DMS53 (cell line): Measurements from ENCODE around the gene DPEP3.
"Not testable (repeated sequence)": the region's sequence is repeated elsewhere in the genome, so short reads cannot be mapped to it uniquely, and the experiment has no call there.

ENCODE experiments used
- DNase-seq: peaks from one replicate; lab custom pipeline; 2025; lab: John Stamatoyannopoulos, UW

The DPEP3 gene

DNA sequence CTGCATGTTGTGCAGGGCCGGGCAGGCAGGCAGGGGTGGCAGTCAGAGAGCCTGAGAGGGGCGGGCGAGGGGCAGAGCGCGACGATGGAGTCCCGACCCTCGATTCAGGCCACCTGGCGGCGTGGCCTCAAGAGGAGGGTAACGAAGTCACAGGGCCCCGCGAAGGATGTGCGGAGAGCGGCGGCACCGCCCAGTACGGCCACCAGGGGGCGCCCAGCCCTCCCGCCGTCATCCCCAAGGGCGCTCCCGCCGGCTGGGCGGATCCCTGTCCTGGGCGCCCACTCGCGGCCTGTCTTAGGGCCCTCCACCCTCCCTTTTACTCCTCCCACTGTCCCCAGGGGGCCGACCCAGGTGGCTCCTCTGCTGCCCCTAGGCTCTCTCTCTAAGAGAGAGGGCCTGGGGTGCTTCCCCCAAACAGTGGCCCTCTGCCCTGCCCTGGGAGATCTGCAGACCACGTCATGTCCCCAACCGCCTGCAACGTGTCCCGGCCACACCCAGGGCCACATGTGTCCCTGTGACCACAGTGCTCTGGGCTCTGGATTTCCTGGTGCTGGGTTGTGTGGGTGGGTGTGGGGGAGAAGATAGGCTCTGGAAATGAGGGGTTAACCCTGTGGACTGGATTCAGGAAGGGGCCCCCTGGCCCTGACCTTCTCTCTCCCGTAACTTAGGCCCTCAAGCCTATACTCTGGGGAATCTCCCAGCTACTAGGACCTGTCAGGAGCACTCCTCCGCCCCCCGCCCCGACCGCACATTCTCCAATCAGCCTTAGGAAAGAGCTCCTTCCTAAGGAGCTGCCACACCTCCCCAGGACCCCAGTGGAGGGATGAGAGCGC lies 13.1 kb upstream of the DPEP3 start:
- DNase-seq: peak; percentile 80

GRCh38 chr16:67992661-67993206 lies 12.4 kb upstream of the DPEP3 start:
- no peak for DNase-seq

DNA sequence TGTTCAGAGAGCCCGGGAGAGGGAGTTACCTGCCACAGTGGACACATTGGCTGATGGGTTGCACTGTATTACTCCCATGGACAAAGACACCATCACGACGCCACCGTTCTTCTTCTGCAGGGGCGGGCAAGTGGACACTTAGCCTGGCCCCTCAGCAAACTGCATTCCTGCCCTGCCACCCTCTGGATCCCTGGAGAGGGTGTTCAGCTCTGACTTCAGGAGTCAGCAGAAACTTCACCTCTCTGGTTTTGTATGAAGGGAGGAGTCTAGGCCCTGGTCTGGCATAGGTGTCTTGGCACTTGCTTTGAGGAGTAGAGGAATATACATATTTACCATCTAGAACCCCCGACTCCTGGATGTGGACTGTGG lies 9.7 kb upstream of the DPEP3 start:
- DNase-seq: no peak

- DNase-seq: no peak
Observed at GRCh38 chr16:67989322-67990017, 9.2 kb upstream of the DPEP3 start.

DNA sequence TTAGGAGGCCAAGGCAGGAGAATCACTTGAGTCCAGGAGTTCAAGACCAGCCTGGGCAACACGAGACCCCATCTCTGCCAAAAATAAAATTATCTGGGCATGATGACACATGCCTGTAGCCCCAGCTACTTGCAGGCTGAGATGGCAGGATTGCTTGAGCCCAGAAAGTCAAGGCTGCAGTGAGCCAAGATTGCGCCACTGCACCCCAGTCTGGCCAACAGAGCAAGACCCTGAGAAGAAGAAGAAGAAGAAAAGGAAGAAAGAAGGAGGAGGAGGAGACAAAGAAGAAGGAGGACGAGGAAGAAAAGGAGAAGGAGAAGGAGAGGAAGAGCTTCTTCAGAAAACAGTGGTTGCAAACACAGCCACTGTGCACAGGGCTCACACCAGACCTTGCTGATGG lies 8.4 kb upstream of the DPEP3 start:
- no peak for DNase-seq

- DNase-seq: no peak
Observed at GRCh38 chr16:67987460-67988160, 7.3 kb upstream of the DPEP3 start.

GRCh38 chr16:67986949-67987348 lies 6.7 kb upstream of the DPEP3 start:
- no peak for DNase-seq

DNA sequence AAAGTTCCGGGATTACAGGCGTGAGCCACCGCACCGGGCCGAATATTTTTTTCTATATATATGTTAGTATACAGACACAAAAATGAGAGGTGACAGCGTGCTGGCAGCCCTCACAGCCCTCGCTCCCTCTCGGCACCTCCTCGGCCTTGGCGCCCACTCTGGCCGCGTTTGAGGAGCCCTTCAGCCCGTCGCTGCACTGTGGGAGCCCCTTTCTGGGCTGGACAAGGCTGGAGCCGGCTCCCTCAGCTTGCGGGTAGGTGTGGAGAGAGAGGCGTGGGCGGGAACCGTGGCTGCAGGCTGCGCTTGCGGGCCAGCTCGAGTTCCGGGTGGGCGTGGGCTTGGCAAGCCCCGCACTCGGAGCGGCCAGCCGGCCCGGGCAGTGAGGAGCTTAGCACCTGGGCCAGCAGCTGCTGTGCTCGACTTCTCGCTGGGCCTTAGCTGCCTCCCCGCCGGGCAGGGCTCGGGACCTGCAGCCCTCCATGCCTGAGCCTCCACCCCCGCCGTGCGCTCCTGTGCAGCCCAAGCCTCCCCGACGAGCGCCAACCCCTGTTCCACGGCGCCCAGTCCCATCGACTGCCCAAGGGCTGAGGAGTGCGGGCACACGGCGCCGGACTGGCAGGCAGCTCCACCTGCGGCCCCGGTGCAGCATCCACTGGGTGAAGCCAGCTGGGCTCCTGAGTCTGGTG lies 1.9 kb upstream of the DPEP3 start:
- no peak for DNase-seq

DNA sequence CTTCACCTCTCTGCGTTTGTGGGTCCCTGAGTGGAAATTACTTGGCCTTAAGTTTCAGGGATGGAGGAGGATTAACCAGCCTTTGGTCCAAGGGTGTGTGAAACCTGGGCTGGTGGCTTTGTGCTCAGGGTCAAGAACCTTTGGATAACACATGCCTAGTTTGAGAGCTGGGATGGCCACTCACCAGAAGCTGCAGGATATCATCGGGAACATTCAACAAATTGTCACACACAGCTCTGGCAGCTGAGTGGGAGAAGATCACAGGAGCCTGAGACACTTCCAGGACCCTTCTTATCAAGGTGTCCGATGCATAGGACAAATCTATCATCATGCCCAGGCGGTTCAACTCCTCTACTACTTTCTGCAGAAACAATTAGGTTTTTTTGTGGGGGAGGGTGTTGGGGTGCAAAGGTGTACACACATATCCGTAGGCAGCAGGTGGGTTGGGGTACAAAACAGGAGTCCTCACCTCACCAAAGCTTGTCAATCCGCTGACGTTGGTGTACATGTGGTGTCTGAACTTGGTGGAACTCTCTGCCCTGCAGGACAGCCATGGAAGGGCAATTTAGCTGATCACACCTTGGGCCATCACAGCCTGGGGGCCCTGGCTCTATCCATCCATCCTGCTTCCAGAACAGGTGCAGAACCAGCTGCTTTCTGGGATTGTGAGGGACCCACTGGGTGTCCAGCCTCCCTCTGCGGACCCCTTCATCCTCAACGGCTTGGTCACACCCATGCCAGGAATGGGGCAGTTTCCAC lies 2.7 kb downstream of the DPEP3 start:
- no peak for DNase-seq

DNA sequence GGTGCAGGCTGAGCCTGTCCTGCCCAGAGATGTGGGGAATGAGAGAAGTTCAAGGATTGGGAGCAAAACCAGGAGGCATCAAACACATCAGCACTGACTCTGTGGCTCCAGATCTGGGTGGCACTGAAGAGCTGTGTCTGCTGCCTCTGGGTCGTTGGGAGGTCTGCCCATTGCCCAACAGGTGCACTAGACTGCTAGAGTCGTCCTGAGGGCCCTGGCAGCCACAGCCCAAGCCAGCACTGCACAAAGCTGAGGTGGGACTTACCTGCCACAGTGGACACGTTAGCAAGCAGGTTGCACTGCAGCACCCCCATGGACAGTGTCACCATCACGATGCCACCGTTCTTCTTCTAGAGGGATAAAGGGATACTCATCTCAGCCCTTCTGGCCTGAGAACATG lies 3.3 kb downstream of the DPEP3 start:
- DNase-seq: no peak

- no peak for DNase-seq
Observed at GRCh38 chr16:67976205-67976604, 4.1 kb downstream of the DPEP3 start.

DNA sequence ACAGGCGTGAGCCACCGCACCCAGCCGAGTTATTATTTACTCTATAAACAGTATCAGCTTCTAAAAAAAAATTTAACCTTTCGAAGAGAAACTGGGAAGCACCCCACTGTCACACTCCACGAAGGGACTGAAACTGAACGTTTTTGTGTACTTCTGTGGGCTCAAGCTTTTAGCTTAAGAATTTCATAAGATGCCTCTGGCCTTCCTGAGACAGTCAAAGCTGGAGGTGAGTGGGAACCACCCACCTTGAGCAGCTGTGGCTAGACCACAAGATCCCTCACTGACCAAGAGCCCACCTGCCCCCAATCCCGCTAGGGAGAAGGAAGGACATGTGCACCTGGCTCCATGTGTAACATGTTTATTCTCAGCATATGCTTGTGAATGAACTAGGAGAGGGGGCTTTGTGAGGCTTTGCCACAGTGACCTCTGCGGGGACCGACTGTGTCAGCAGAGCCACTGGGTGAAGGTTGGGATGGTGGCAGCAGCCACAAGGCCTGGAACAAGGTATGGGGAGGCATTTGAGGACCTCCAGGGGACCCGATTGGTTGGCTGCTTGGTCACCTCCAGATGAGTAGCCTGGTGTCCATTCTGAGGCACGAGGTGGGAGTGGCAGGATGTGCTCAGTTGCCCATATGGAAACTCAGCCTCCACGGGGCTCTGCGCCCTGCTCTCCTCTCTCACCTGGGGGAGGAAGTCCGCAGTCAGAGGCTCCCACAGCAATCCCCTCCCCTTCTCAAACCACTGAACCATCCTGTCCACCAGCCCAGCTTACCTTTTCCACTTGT lies 4.8 kb downstream of the DPEP3 start:
- no peak for DNase-seq

- DNase-seq: not testable (repeated sequence)
Observed at GRCh38 chr16:67972285-67972684, 8.0 kb downstream of the DPEP3 start.

DNA sequence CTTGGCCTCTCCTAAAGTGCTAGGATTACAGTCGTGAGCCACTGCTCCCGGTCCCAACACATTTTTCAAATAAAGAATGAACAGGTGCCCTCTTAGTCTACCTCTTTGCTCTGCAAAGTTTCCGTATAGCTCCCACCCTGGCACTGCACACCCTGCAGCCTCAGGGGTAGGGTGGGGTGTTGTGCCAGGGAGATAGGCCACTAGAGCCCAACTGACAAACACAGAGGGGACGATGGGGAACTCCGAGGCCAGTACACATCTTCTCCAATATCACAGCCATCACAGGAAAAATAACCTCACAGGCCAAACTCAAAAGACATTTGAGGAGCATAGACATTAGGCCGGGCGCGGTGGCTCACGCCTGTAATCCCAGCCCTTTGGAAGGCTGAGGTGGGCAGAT lies 9.2 kb downstream of the DPEP3 start:
- DNase-seq: no peak

DNA sequence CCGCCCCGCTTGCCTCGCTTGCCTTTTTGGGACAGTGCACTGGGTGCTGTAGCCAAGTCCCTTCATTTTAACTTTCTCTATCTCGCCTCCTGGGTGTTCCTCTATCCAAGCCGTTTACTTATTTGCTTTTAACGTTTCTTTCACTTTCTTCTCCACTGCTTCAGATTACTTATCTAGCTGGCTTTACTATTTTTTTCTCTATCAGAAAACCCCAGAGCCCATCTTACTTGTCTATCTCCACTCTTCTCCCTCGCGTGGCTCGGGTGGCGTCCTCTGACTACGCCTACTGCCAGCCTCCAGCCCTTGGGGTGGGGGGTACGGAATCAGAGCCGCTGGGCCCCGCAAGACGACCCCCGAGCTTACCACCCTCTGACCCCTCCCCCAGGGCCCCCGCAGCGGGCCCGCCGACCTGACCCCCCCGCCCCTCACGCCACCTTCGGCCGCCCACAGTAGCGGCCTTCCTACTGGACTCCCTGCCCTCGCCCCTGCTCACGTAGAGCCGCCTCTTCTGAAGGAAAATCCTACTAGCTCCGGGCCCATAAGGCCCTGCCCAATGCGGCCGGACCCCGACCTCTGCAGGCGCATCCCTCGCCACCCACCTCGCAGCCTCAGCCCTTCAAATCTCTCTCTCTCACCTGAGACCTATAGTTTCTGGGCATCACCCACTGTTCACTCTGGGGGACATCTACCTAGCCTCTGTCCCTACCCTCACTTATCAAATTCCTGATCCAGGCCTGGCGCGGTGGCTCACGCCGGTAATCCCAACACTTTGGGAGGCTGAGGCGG lies 10.9 kb downstream of the DPEP3 start:
- DNase-seq: peak; percentile 41

DNA sequence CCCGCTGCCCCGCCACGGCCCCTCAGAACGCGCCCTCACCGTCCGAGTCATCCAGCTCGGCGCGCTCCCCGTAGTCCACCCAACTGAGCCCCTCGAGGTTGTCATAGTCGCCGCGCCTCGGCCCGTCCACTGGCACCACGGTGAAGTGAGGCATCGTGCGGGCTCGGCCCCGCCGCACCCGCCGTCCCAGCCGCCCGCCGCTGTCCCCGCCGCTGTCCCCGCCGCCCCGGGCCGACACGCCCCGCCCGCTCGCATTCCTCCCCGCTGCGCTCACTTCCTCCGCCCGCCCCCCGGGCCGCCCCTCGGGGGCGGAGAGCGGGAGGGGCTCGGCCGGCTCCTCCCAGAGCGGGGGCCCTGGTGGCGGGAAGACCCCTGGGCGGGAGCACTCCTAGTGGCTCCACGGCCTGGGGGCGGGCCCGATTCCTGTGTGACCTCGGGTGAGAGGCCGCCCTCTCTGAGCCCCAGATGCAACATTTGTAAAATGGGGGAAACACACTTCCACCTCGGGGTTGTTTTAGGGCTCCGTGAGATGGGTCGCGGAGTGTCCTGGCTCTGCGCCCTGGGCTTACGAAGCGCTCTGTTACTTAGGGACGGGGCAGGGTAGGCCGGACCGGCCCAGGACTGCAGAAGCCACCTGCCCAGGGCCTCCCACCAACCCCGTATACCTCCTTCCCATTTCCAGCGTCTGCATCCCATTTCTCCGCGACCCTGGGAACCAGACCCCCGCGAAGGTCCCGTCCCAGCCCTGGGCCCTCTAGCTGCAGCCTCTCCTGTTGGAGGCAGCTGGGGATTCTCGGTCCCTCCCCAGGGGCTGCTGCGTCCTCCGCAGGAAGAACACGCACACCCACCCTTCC lies 11.7 kb downstream of the DPEP3 start, which contains the start of gene SLC12A4:
Gene SLC12A4, minus strand, starts transcription at position 238 of the 854 bp plus-strand sequence. Its CDS starts 84 bp downstream, at position 154.
- peak; percentile 77 for DNase-seq

DNA sequence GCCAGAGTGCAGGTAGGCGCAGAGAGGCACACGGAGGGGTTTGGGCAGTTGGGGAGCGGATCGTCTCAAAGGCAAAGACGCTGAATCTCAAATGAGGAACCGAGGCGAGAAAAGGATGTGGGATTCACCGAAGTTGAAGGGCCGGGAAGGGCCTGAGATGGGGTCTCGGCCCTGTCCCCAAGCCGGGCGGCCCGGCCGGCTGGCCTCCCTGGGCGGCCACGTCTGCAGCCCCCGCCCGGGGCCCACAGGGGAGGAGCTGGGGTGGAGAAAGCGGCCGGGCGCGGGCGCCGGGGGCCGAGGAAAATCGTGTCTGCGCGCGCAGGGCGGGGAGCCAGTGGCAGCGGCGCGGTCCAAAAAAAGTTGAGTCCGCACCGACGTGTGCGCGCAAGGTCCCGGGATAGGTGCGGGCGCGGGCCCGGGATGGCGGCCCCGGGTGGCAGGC lies 12.3 kb downstream of the DPEP3 start:
- DNase-seq: peak; percentile 53

GRCh38 chr16:67967183-67967957 lies 12.9 kb downstream of the DPEP3 start:
- no peak for DNase-seq
